ENCODE measurements around the gene PSPH. TPM values are rescaled to one million over a fixed set of nuclear protein-coding genes. Genes with fewer than 3 reads are reported as not detected.
A peak's percentile ranks its signal among the peaks of the same experiment; 100 is the strongest.

Gene PSPH
- total and polyA plus RNA-seq, 8 donors: 3.3 to 9.1 (median 5.1) TPM

DNA sequence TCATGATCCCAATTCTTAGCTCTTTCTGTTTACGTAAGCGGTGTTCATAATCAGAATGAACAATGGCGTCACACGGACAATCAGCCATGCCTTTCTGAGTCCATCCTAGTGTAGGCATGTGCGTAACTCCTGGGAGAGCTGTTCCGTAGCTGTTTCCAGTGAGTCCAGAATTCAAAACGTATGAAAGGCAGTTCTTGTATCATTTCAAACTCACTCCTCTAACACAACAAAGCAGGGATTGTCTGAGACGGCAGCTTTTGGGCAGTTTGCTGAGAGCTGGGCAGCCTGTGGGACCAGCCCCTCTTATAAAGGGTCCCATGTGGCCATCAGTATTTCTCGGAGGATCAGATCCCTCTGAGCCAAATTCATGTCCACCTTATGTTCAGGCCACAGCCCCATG is 43.4 kb downstream of the PSPH start:
- no peaks in the 10 kb centered on the region for H3K27me3 ChIP-seq
- H3K9me3 ChIP-seq: no peaks in the 10 kb centered on the region
- peaks cover 0 to 10% (median 7%) of the 10 kb centered on the region in 3 donors for H3K4me1 ChIP-seq
- TF ChIP-seq, protein P1, sequence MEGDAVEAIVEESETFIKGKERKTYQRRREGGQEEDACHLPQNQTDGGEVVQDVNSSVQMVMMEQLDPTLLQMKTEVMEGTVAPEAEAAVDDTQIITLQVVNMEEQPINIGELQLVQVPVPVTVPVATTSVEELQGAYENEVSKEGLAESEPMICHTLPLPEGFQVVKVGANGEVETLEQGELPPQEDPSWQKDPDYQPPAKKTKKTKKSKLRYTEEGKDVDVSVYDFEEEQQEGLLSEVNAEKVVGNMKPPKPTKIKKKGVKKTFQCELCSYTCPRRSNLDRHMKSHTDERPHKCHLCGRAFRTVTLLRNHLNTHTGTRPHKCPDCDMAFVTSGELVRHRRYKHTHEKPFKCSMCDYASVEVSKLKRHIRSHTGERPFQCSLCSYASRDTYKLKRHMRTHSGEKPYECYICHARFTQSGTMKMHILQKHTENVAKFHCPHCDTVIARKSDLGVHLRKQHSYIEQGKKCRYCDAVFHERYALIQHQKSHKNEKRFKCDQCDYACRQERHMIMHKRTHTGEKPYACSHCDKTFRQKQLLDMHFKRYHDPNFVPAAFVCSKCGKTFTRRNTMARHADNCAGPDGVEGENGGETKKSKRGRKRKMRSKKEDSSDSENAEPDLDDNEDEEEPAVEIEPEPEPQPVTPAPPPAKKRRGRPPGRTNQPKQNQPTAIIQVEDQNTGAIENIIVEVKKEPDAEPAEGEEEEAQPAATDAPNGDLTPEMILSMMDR (IDR thresholded peaks at IDR 0.05): no peak
- no peak overlapping the region for H3K27ac ChIP-seq
- DNase-seq (no peak), ATAC-seq (no peak), FAIRE-seq (no peak)
- no peaks in the 10 kb centered on the region for H3K36me3 ChIP-seq
- no peak overlapping the region for H3K4me3 ChIP-seq
- intact Hi-C loops (cut with DNase I): loop anchor here in 2 of 3 donors (5.0 to 10.0 kb wide), 2 partner anchors 41 to 67 kb away; no protein-coding TSS in a partner anchor
- WGBS, 2 donors: 81 to 84% methylated on average over 9 of the region's 9 CpGs

DNA sequence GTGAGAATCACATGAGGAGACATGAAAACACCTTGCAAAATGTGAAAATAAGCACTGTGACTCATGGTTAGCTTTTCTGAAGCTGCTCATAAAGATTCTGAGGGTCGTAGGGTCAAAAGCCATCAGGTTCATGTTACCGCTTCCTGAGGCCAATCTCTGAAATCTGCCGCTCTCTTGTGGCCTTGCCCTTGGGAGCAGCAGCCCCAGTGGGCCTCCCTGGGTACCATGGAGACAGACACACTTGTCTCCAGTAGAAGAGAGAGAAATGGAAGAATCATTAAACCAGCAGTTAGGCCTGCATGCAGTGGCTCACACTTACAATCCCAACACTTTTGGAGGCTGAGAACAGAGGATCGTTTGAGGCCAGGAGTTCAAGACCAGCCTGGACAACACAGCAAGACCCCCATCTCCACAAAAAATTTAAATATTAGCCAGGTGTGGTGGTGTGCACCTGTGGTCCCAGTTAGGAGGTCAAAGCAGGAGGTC is 44.0 kb downstream of the PSPH start:
- intact Hi-C loops (cut with DNase I): loop anchor here in 2 of 3 donors (5.0 to 10.0 kb wide), 2 partner anchors 40 to 68 kb away; no protein-coding TSS in a partner anchor
- Histone ChIP-seq H3K4me1 (peaks cover 0 to 10% (median 7%) of the 10 kb centered on the region in 3 donors), H3K36me3 (no peaks in the 10 kb centered on the region), H3K27ac (no peak overlapping the region), H3K9me3 (no peaks in the 10 kb centered on the region), H3K4me3 (no peak overlapping the region), H3K27me3 (no peaks in the 10 kb centered on the region)
- FAIRE-seq: no peak
- ATAC-seq: no peak
- TF ChIP-seq, protein P1 (IDR thresholded peaks at IDR 0.05): no peak
- WGBS, 2 donors: 89 to 90% methylated on average over 4 of the region's 4 CpGs
- DNase-seq: peak in 1 of 6 donors; percentile 21

DNA sequence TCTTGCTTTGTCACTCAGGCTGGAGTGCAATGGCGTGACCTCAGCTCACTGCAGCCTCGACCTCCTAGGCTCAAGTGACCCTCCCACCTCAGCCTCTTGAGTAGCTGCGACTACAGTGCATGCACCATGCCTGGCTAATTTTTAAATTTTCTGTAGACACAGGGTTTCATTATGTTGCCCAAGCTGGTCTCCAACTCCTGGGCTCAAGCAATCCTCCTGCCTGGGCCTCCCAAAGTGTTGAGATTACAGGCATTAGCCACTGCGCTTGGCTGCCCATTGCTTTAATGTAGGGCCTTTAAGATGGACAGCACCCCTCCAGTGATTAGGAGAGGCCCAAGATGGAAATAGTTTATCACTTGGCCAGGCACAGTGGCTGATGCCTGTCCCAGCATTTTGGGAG is 47.5 kb downstream of the PSPH start:
- TF ChIP-seq, protein P1 (IDR thresholded peaks at IDR 0.05): no peak
- Histone ChIP-seq H3K4me3 (no peak overlapping the region), H3K27me3 (no peaks in the 10 kb centered on the region), H3K36me3 (no peaks in the 10 kb centered on the region), H3K9me3 (no peaks in the 10 kb centered on the region), H3K4me1 (no peaks in the 10 kb centered on the region), H3K27ac (no peak overlapping the region)
- no peak for ATAC-seq
- FAIRE-seq: no peak
- no peak for DNase-seq
- 81 to 82% methylated on average over 4 of the region's 4 CpGs for WGBS, 2 donors
- intact Hi-C loops (cut with DNase I): loop anchor here in 2 of 3 donors (2.0 to 10.0 kb wide), 2 partner anchors 71 kb away; no protein-coding TSS in a partner anchor

DNA sequence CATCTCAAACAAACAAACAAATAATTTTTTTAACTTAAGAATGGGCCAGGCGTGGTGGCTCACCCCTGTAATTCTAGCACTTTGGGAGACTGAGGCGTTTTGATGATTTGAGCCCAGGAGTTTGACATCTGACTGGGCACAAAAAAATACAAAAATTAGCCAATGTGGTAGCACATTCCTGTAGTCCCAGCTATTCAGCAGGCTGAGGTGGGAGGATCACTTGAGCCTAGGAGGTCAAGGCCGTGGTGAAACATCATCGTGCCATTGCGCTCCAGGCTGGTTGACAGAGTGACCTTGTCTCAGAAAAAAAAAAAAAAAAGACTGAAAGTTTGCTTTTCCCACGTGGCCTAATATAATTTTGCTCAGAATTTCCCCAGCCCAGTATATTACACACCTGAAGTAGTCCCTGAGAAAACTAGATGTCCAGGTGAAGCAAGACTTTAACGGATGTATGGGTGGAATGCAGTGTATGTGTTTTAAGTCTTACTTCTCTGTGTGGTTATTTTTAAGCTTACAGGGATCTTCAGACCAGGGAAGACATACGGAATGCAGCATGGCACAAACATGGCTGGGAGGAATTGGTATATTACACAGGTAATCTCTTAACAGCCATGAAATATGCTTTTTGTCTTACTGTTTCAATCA is 54.3 kb downstream of the PSPH start:
- FAIRE-seq (no peak), ATAC-seq (peak in 1 of 4 donors; percentile 54)

More for the DNA sequence above, 54.3 kb downstream of the PSPH start:
- no peak overlapping the region for H3K27ac ChIP-seq
- no peaks in the 10 kb centered on the region for H3K9me3 ChIP-seq
- intact Hi-C loops (cut with DNase I): no loop called here
- no peaks in the 10 kb centered on the region for H3K27me3 ChIP-seq
- H3K36me3 ChIP-seq: peaks cover 0 to 30% (median 11%) of the 10 kb centered on the region in 3 donors
- H3K4me1 ChIP-seq: no peaks in the 10 kb centered on the region
- no peak overlapping the region for H3K4me3 ChIP-seq
- TF ChIP-seq, protein P1 (IDR thresholded peaks at IDR 0.05): no peak
- no peak for DNase-seq
- WGBS, 2 donors: 59 to 63% methylated on average over 8 of the region's 8 CpGs

All from pancreas (tissue), 10 donors.